ENCODE measurements around the gene CHAF1B.
A peak's percentile ranks its signal among the peaks of the same experiment; 100 is the strongest.

Gene CHAF1B

DNA sequence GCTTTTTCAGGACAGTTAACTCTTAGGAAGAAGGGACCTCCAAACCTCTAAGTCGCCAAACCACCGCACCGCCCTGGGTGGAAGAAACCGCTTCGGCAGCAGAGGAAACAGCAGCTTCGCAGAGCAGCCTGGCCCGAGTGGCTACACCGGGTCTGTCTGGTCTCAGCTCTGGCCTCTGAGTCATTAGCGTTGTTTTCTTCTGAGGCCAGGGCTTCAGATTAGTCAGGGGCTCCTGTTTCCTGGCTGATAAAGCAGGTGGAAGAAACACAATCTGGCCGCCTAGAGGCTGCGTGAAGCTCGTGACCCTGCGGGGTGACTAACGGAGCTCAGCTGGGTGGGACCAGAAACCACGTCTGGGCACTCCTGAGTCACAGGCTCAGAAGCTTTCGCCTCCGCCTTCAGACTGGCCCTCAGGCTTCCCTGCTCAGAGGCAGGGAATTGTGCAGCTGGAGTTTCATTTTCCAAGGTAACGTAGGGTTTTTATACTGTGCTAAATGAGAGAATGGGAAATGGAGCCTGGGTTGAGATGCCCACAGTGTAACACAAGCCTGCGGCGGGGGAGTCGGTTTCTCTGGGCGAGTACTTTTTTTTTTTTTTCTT, 44.9 kb downstream of the CHAF1B start:
- peak; percentile 41 to 78 for DNase-seq

DNA sequence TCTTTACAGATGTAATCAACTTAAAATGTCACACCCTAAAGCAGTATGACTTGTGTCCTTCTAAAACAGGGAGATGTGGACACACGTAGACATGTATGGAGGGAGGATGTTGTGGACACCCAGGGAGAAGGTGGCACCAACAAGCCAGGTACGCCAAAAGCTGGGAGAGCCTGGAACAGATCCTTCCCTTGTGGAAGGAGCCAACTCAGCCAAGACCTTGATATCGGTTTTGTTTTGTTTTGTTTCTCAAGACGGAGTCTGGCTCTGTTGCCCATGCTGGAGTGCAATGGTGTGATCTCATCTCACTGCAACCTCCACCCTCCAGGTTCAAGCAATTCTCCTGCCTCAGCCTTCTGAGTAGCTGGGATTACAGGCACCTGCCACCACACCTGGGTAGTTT, 45.6 kb downstream of the CHAF1B start:
- DNase-seq: no peak

DNA sequence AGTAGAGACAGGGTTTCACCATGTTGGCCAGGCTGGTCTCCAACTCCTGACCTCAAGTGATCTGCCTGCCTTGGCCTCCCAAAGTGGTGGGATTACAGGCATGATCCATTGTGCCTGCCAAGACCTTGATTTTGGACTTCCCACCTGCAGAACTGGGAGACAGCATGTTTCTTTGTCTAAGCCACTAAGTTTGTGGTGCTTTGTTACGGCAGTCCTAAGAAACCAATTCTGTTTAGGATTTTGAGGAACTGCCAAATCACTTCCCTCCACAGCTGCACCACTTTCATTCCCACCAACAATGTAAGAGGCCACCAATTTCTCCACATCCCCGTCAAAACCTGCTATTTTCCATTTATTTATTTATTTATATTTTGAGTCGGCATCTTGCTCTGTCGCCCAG, 46.1 kb downstream of the CHAF1B start:
- DNase-seq: no peak

DNA sequence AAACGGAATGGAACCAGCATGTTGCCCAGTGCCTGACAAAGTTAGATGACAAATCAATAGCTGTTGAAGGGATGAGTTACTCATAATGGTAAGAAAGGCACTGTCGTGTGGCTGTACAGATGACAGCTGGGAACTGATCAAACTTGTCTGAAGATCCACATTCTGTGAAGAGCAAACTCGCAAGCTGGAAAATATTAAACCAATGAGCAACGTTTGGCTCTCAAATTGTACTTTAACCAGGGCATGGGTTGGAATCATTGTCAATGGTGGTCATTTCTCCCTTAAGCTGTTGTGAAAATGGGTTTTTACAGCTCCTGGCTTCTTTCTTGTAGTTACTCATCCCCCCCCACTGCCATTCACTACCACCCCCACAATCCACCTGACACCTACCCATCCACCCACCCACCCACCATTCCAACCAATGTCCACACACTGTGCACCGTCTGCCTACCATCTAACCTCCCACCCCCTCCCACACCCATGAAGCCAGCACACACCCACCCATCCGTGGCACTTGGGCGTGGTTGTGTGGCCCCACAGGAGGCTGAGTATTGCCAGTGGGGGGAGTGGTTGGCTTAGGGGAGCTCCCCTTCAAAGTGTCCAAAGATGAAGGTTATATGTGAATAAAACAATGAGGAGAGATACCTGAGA, 48.0 kb downstream of the CHAF1B start:
- no peak for DNase-seq

DNA sequence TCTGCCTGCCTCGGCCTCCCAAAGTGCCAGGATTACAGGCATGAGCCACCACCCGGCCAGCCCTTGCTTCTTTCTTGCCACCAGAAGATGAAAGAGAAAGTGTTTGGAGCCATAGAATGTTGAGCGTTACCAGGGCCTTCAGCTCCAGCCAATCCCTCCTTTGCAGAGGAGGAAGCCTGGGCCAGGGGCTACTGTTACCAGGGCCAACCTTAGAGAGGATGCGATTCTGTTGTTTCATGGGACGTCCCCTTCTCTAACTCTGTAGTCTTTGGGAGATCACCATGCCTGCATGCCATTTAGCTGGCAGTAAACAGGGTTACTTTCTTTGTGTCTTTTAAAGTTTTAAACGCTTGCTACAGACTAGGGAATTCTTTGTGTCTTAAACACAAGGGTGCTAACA, 49.0 kb downstream of the CHAF1B start:
- DNase-seq: no peak

DNA sequence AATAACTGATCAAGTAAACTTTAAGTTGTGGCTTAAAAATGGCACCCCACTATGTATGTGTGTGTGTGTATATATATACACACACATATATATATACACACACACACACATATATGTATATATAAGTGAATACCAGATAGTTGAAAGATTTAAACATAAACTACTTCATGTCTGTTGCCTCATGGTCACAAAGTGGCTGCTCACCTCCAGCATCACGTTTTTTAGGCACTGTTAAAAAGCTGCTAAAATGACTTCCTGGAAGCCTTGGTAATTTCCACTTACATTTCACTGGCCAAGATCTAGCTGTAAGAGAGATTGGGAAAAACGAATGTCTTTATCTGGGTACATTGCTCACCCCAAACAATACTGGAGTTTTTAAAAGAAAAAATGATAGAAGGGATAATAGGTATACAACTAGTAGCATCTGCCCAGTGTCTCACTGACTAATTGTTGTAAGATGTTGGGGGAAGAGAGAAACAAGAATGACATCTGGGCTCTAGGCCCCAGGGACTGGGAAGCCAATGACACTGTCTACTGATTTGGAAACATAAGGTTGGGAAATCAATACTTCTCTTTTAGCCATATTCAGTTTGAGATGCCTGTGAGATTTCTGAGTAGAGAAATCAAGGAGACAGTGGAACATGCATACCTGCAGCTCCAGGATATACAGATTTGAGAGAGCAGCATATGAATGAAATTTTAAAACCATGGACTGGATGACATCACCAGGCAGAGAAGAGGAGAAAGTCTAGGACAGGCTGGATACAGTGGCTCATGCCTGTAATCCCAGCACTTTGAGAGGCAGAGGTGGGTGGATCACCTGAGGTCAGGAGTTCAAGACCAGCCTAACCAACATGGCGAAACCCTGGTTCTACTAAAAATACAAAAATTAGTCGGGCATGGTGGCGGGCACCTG, 51.9 kb downstream of the CHAF1B start:
- DNase-seq: no peak

DNA sequence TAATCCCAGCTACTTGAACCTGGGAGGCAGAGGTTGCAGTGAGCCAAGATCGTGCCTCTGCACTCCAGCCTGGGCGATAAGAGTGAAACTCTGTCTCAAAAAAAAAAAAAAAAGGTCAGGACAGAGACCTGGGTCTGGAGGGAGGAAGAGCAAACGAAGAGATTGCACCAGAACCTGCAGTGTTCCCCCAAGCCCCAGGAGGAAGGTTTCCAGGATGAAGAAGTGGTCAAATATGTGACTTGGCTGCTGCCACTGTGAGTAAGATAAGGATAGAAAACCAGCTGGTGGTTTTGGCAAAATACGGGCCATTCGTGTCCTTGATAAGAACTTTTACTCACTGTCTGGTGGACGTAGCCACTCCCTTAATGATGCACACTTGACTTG, 52.5 kb downstream of the CHAF1B start:
- no peak for DNase-seq

DNA sequence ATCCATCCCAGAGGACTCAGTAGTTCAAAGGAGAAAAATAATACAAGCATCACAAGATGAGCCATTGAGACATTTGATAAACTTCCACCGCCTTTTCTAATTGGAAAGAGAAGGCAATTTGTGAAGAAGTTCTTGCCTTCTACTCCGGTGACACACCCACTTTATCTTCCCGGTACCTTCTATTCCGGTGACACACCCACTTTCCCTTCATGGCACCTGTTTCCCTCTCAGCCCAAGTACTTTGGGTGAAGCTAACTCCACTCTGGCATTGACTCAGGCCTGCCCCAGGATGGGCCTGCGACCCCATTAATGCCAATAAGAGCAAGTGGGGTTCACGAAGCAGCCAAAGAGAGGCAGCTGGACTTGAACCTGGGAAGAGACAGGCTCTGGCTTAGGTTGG, 56.5 kb downstream of the CHAF1B start:
- DNase-seq: no peak

DNA sequence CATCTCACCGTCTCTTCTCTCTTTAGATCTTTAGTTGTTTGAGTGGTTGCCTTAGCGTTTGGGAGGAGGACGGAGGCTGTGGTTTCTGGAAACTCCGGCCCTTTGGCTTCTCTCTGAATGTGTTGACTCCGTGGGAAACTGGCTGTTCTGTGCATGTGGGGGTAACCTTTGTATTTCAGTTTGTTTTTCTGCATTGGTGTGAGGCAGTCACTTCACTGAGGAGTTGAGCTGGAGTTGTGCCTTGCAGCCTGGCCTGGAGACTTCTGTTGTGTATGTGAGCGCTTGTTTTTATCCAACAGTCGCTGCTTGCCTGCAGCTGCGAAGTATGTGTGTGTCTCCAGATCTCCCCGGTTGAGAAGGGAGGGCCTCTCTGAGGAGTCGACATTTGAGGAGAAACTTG, 61.1 kb downstream of the CHAF1B start:
- DNase-seq: no peak

DNA sequence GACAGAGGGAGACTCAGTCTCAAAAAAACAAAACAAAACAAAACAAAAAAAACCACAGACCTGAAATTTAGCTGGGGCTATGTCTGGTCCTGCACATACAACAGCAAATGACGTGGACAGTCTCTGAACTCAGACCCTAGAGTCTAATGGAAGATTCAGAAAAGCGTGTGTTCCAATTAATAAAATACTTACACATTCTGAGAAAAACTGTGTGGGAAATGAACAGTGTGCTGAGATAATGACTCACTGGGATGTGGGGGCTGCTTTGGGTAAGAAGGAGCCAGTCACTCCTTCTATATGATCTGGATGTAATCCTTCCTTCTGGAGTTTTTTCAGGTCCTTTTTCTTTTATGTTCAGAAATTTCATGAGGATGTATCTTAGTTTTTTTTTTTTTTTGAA, 65.3 kb downstream of the CHAF1B start:
- no peak for DNase-seq

DNA sequence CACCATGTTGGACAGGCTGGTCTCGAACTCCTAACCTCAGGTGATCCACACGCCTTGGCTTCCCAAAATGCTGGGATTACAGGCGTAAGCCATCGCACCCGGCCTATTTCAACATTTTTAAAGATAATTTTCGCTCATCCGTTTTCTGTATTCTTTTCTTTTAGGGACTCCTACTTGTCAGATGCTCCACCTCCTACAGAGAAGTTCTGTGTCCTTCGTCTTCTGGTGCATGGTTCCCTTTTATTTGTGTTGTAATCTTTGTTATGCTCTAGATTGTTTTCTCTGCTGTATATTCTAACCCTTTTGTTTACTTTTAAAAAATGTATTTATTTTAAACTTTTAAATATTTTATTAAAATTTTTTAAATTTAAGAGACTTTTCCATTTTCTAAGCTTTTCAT, 66.3 kb downstream of the CHAF1B start:
- DNase-seq: no peak

DNA sequence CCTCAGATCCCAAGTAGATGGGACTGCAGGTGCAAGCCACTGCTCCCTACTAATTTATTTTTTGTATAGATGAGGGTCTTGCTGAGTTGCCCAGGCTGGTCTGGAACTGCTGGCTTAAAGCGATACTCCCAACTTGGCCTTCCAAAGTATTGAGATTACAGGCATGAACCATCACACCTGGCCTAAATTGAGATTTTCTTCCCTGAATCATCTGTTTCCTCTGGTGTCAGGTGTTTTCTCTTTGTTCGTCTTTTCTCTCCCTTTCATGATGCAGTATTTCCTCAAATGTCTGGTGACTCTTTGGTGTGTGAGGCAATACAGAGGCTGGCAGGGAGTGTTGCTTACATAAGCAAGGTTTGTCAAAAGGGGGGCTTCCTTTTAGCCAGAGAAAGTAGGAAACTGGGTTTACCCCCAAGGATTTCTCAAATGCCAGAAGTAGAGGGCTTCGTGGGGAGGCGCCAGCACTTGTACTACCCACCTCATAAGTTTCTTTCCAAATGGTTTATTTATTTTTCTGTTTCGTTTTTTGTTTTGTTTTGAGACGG, 67.2 kb downstream of the CHAF1B start:
- no peak for DNase-seq

DNA sequence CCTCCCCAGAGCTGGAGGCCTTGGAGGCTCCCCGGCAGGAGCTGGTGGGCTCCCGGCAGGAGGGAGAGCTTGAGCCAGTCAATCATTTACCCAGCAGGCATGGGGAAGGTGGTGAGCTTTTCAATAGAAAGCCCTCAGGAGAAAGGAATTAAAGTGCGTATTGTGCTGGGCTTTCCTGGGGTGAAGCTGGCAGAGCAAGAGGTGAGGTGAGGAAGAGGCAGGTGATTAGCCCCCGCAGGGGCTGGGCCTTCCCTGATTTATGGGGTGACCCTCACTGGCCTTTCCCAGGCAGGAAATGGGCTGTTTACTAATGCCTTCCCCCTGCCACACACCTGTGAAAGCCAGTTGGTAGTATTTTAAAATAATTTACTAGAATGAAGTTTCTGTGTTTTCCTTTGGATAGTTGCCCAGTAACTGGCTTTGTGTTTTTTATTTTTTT, 68.9 kb downstream of the CHAF1B start:
- no peak for DNase-seq

DNA sequence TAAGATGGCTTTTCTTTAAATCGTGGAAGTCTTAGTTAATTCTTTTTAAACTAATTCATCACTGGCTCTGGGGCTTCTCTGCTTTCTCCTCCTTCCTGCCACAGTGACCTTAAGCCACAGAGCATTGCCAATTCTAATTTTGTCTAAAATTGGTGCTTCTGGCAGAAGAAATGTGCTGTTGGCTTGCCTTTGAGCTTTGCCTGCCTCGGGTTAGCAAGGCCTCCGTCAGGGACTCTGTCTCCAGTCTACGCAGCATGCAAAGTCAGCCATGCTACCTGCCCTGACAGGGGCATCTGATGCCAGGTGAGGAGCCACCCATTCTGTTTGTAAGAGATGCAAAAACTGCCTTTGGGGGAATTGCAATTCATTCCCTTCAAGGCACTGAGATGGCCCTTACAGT, 69.5 kb downstream of the CHAF1B start:
- no peak for DNase-seq

DNA sequence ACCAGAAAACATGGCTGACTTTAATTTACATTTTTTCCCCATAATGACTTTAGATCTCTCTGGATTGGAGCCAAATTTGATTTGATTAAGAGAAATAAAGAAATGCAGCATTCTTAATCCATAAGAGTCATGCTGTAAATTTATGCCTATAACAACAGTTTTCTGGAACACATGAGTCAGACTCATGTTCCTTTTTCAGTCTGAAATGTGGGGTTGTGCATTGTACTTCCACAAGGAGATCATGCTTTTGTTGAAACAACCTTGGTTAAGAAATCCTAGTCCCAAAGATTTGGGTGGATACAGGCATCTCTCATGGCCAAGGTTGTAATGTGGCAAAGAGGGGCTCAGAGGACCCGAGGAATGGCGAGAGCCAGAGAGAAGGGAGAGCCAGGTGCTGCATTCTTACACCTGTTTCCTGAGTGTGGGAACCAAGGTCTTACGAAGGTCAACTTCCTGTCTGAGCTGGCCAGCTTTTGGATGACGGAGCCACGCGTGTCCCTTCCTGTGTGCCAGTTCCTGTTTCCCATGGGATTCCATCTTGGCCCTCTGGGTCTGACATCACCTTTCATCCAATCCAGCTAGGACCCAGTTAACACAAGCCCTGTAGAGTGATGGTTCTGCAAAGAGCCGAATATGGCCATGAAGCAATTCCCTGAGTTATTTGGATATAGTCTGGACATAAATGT, 71.7 kb downstream of the CHAF1B start:
- DNase-seq: no peak

DNA sequence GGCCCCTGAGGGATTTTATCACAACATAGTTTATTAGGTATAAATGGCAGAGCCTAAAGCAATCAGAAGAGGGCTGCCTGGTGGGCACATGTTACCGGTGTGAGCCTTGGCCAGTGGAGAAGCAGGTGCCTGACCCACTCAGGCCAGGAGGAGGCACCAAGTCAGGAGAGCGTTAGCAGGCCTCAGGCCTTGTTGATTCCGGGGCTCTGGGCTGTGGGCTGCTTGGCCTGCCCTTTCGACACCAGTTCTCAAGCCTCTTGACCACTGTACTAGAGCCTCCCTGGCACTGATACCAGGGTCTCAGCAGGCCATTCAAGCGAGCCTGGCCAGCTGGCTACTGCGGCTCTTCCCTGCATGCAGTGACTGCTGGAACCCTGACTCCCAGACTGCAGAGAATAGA, 73.9 kb downstream of the CHAF1B start:
- no peak for DNase-seq

DNA sequence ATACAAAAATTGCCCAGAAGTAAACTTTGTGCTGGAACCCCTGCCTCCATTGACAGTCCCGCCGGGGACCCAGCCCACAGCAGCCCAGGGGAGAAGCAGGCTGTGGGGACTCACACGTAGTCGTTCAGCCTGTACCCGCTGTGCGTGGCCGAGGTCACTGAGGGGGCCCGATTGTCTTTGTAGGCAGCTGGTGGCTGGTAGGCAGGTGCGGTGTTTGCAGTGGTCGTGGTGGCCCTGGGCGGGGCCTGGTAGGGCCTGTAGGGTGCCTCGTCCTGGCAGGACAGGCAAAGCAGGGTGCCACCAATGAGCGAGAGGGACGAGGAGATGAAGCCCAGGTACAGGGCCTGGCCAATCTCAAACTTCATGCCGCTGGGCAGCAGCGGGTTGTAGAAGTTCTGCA, 75.7 kb downstream of the CHAF1B start:
- no peak for DNase-seq

DNA sequence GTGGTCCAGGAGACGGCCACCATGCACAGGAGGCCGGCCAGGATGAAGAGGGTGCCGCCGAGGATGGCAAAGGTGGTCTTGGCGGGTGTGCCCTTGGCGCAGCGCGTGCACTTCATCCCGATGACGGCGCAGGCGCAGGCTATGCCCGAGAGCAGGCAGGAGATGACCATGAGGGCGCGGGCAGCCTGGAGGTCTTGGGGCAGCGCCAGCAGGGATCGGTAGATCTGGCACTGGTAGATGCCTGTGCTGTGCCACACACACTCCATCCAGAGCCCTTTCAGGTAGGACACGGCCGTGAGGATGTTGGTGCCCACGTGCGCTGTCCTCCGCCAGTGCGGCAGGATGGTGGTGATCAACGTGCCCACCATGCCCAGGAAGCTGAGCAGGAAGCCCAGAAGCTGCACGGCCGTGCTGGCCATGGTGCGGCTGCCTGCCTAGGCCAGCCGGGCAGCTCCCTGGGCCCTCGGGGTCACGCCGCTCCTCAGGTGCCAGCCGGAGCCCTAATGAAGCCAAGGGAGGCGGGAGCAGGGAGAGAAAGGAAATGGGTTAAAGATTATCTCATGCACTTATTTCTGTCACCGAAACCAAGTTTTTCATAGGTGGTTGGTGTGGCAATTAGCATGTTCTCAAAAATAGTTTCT, 76.2 kb downstream of the CHAF1B start:
- no peak for DNase-seq

DNA sequence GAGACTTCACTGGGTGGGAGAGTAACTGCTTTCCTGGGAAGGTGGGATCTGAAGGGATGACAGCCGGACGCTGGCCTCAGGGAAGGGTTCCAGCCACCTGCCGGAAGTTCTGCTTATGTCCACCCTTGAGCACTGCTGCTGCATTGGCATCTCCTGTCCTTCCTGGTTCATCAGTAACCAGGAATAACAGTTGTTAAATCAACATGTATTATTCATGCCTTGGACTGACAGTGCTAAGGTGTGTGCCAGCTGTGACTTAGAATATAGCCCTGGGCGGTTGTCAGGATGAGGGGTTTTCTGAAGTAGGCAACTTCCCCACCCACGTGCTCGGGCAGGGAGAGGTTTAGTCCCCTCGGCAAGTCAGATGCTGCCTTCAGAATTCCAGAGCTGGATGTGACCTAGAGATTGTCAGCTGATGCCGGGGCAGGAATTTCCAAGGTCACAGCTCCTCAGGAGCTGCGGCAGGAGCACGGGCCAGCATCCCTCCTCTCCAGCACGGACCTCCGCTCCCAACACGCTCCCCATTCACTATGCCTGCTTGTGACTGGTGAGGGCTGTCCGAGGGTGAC, 76.8 kb downstream of the CHAF1B start:
- DNase-seq: no peak

DNA sequence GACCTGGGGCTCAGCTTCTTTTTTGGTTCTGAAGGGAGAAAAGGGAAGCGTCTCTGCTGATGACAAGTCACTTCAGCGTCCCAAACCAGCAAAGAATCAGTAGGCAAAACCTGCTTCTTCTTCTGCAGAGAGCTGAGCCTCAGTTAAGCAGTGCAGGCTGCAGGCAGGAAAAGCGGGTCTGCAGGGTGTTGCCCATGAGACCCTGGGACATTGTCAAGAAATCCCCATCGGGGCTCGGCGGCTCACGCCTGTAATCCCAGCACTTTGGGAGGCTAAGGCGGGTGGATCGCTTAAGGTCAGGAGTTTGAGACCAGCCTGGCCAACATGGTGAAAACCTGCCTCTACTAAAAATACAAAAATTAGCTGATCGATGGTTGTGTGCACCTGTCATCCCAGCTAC, 78.0 kb downstream of the CHAF1B start:
- no peak for DNase-seq

DNA sequence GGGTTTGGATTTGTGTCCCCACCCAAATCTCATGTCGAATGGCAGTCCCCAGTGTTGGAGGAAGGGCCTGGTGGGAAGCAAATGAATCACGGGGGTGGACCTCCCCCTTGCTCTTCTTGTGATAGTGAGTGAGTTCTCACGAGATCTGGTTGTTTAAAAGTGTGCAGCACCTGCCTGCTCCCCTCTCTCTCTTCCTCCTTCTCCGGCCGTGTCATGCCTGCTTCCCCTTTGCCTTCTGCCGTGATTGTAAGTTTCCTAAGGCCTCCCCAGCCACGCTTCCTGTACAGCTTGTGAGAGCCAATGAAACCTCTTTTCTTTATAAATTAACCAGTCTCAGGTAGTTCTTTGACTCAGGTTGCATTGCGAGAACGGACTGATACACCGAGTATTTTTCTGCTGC, 78.8 kb downstream of the CHAF1B start:
- no peak for DNase-seq

DNA sequence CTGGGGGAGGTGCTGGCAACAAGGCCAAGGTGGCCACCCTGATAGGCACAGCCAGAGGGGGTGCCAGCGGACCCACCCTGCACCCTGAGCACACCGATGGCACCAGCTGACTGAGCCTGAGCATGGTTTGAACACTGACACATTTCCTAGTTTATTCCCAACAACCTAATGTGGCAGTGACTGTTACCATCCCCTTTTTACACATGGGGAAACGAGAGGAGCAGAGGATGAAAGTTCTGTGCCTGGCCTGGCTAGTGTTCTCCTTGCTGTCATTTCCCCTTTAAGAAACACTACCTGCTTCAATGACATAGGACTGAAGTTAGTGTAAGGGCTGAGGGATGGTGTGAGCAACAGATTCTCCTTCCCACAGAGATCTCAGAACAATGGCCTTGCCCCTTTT, 79.4 kb downstream of the CHAF1B start:
- DNase-seq: no peak
